HG02588 (cell line): ENCODE data around the gene EVPLL.
"Not testable (repeated sequence)": the region's sequence is repeated elsewhere in the genome, so short reads cannot be mapped to it uniquely, and the experiment has no call there.

Experiments
- ATAC-seq: cut with Tn5 transposase; IDR thresholded peaks from one replicate; pipeline ENCODE4 v1.9.1; 2021; ENCODE audit warnings: mild to moderate bottlenecking, moderate library complexity; ENCODE audit not compliant: unreplicated experiment

Gene EVPLL

DNA sequence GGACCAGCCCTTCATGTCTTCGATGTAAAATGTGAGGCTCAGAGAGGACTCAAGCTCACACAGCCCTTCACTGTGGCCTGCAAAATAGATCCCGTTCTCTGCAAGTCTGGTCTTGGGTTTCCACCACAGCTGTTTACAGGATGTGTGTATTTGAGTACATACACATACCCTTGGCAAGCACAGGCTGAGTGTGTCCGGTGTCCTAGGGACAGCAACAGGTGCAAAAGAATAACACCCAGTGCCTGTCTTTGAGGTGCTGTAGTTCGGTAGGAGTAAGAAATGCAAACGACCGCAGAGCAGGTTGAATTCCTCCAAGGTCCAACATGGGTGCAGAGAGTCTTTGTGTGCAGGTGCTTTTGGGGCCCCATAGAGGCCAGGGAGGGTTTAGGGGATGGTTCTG, 44.9 kb downstream of the EVPLL start:
- ATAC-seq = not testable (repeated sequence)

DNA sequence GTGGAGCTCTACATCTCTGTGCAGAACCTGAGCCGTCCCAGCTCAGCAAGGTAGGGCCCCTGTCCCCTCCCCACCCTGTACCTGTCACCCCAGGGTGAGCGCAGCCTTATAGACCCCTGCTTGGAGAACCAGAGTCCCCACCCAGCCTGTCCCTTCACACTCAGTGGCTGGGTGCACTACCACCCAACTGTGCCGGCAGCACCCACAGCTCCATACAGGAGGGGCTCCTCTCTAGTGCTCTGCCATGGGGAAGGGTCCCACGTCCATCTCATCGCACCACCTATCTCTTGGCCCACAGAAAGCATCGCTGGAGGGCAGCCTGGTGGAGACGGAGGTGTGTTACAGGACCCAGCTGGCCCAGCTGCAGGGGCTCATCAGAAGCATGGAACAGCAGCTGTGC, 45.4 kb downstream of the EVPLL start:
- not testable (repeated sequence) for ATAC-seq

DNA sequence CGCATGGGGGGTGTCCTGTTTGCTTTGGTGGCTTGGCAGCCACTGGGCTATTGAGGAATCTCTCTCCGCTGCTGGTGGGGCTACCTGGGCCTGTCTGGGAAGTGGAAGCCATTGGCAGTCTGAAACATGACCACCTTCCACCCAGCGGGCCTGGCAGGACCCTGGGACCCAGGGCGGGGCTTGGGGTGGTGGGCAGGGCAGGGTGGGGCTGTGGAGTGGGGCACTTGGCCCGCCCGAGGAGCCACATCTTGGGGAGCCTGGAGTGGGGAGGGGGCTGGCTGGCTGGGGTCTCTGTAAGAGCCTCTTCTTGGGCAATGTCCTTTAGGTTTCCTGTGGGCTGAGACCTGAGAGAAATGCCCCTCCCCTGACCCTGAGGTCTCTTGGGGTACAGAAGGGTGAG, 48.0 kb downstream of the EVPLL start:
- not testable (repeated sequence) for ATAC-seq

- not testable (repeated sequence) for ATAC-seq
Observed at GRCh38 chr17:18426639-18427038, 49.1 kb downstream of the EVPLL start.

GRCh38 chr17:18432206-18432605, 54.6 kb downstream of the EVPLL start:
- not testable (repeated sequence) for ATAC-seq
